ENCODE results near the gene TRIM37.
"Not testable (repeated sequence)": the region's sequence is repeated elsewhere in the genome, so short reads cannot be mapped to it uniquely, and the experiment has no call there.

Gene TRIM37

DNA sequence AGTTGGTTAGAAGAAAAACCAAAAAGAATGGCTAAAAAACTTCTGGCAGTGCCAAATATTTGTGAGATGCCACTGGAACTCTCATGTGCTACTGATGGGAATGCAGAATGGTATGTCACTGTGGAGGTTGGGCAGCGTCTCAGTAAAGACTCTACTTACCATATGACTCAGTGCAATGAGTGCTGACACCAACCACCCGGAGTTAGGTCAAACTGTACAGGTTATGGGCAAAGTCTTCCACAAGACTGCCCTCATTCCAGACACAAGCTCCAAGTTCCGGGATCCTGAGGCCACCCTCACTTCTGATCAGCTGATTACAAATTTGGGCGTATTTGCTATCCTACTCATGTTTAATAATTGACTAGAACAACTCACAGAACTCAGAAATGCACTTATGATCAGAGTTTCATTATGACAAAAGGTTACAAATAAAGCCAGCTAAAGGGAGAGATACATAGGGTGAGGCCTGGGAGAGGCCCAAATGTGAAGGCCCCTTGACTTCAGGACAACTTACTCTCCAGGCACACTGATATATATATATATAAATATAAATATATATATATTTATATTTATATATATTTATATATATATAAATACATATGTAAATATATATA is 114.9 kb downstream of the TRIM37 start:
- DNase-seq (ENCODE audit: low spot score) = no peak

GRCh38 chr17:58989629-58990028 is 117.1 kb downstream of the TRIM37 start:
- DNase-seq (ENCODE audit: low spot score) = no peak

DNA sequence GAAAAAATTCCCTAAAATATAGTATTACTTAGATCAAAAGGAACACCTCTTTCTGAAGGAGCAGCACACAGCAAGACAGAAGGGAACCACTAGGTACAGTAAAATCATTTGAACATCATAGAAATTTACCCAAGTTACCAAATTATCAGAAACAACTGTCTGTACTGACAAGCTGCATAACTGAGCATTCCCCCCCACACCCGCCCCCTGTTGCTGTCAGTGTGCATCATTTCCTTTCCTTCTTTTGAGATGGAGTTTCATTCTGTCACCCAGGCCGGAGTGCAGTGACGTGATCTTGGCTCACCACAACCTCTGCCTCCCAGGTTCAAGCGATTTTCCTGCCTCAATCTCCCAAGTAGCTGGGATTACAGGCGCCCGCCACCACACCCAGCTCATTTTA is 120.7 kb downstream of the TRIM37 start:
- no peak for DNase-seq (ENCODE audit: low spot score)

DNA sequence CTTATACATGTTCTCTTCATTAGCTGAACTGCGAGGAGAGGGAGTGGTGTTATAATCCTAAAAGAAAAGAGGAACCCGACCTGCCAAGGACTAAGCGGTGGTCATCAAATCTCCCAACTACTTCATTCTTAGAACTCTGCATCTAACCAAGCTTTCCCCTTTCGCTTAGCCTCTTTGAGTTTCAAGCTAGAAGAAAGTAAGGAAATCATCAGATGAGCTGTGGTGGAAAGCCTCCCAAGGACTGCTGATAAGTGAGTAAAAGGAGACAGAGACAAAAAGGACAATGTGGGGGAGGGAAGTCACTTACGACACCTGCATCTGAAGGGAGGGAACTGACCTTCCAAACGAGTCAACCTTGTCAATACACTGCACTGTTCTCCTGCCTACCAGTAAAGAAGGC is 121.3 kb downstream of the TRIM37 start:
- no peak for DNase-seq (ENCODE audit: low spot score)

DNA sequence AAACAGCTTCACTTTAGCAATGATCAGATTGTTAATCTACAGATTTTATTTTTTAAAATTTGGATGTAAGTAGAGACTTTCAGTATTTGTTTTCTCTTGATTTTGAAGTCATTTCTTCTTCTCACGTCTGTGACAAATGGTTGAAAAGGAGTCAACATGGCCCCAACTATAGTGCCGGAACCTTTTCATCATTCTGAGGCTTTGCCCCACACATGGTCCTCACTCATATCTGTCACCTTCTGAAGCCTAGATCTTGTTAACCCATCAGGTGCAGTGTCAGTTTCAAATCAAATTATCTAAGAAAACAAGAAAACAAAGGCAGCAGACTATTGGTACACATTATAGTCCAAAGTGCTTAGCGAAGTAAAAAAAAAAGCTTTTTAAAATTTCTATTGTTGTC is 124.1 kb downstream of the TRIM37 start:
- no peak for DNase-seq (ENCODE audit: low spot score)

DNA sequence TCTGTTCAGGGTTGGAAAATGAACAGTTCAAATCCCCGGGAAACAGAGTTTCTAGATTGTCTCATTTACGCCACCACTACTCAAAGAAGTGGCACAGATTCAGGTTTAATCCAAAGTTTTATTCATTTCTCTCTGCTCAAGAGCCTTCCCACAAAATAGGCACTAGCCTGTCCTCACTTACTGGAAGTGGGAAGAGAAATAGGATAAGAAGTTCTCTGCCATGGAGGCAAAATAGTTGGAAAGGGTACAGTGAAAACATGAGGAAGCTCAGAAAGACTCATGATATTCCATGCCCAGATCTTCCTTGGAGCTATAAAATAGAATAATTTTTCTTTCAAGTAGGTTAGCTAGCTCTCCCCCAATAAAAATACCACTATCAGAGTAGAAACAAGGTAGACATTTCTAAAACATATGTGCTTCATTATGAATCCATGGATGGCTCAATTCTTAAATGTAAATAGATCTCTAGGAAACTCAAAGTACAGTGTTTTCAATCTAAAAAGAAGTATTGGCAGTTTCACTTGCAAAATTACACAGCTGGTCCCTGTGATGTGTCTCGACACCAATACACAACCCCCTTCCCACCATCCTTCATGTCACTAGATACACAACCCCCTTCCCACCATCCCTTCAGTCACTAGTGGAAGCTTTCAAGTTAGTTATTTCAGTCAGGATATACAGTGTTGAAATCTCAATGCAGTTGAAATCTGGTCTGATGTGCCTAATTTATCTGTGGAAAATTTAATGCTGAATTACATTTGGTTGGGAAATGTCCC is 125.8 kb downstream of the TRIM37 start:
- DNase-seq (ENCODE audit: low spot score) = no peak

DNA sequence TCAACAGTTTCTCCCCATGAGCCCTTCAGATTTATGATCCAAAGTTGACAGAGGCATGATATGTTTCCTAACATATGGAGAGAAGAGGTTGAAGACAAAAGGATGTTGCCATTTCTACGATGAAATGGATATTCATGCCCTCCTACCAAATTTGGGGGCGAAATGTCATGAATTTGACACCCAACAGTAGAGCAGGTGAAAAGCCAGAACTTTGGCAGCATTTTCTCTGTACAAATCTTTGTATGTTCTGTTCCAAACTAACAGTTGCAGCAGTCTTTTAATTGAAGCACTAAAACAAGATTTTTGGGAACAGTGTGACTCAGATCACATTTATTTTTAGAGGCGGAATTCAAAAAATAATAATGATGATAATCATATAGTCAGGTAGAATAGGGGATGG is 130.1 kb downstream of the TRIM37 start:
- DNase-seq (ENCODE audit: low spot score) = no peak

DNA sequence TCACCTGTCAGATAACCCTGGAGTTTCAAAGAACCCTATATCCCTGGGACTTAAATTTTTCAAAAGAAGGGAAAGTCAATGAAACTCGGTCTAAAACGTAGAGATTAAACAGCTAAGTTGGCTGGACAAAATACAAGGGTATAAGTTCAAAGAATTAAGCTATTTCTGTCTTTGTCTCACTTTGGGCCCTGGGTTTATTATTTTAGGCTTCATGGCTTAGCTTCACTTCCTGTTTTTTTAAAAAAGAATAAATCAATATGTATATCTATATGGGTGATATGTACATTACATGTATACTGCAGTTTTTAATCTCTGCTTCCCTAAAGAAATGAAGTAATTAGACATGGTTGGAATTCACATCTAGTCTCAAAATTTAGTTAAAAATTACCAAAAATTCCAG is 132.3 kb downstream of the TRIM37 start:
- DNase-seq (ENCODE audit: low spot score) = no peak

DNA sequence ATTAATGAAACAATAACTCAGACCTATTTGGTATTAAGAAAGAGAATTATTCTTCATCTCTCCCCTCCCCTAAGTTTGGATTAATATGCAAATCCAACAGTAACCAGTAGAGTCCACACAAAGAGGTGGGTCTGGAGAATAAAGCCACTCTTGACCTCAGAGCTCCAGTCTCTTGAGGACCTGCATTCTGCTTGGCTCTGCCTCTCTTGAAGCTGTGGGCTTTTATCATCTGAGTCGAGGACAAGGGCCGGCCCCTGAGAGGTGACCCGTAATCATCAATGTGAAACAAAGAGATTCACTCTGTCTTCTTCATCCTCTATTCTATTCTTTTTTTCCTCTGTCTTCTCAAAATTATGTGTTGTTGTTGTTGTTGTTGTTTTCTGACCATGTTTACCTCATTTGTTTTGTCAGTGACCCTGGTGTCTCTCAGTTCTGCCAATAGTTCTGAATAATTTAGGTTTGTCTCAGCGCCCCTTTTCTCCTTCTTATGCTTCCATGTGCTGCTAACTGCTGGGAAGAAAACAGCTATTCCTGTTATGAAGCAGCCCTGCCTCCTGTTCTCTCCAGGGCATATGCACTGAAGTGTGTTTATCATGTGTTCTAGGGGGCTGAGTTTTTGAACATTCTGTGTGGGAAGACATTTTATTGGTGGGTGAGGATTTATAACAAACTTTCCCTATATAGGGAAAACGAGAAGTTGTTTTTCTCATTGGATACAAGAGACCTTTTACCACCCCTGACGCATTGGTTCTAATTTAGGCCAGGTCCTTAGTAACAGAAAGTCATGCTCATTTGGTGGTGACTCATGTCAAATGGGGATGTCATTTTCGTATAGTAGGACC is 135.8 kb downstream of the TRIM37 start:
- DNase-seq (ENCODE audit: low spot score) = no peak

GRCh38 chr17:58969612-58970011 is 137.1 kb downstream of the TRIM37 start:
- no peak for DNase-seq (ENCODE audit: low spot score)

DNA sequence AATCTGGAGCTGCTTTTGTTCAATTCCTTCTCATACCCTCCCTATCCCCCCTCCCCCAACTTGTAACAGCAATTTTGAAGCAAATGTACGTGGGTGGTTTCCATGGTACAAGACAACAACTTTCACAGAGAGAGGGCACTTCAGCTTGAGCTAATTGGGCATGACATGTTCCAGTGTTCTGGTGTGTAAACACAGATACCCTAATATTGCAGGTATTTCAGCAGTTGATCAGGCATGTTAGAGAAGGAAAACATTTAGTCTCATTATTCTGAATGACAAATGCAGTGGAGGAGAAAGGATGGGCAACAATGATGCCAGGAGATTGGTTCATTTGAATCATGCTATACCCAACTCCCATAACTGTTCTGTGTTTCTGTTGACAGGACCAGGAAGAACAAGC is 137.5 kb downstream of the TRIM37 start:
- DNase-seq (ENCODE audit: low spot score) = no peak

DNA sequence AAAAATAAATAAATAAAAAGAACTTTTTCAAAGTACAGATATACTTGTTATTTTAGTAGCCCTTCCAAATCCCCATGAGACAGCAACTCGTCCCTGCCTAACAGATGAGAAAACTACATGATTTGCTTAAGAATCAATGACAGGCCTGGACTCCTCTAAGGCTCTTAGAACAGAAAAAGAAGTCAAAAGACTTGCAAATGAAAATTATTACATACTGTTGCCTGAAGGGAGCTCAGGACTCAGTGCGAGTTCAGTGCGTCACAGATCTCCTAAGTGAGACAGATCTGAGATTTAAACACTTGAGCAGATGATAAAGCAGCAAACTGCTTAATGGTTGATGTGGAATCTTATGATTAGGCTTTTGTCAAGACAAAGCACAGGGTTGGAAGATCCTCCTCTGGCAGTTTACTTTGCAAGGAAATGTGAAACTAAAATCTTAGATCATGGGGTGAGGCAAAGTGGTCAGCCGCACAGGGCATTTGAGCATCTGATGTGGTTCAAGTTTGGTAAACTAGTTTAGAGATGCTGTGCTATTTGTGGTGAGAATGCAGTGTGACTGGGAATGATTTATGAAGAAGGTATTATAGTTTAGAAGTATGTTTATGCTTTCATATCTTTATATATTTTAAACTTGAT is 138.1 kb downstream of the TRIM37 start:
- DNase-seq (ENCODE audit: low spot score) = no peak

DNA sequence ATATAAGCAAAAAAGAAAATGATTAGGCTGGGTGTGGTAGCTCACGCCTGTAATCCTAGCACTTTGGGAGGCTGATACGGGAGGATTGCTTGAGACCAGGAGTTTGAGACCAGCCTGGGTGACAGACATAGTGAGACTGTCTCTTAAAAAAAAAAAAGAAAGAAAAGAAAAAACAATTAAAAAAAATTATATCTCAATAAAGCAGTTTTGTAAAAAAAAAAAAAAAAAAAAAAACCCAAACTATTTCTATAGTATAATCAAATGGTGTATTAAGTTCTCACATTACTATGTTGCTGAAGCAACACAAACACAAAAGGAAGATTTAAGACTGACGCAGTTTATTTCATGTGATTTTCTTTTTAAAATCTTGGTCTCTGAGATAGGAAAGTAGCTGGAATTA is 140.5 kb downstream of the TRIM37 start:
- DNase-seq (ENCODE audit: low spot score) = no peak

DNA sequence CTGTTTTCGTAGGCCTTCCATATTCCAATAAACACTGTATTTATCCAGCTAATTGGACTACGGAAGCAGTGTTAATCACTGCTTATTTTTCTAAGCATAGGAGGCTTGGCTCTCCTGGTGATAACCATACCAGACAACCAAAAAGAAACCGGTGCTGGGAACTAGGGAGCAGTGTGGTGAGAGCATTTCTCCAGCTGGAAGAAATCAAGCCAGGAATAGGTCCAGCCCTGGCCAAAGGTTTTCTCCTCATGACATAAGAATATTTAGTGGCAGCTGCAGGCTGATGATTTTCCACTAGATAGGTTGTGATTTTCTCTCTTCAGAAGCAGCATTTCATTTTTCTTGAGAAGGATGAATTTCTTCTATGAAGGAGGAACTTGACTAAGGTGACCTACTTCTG is 141.5 kb downstream of the TRIM37 start:
- DNase-seq (ENCODE audit: low spot score) = no peak

DNA sequence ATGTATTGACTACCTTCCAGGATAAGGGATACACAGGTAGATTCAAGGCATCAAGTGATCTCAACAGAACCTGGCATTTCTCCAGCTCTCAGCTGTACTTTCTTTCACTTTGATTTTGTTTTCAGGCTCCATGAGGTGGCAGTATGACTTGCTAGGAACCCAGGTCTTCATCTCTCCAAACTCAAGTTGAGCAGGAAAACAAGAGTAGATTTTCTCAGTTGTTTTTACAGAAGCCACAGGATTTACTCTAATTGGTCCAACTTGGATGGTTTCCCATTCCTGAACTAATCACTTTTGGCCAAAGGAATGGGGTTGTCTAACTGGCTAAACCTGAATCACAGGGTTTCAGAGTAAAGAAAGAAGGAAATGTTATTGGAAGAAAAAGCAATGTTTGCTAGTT is 146.6 kb downstream of the TRIM37 start:
- peak; percentile 22 for DNase-seq (ENCODE audit: low spot score)

GRCh38 chr17:58957725-58958073 is 149.0 kb downstream of the TRIM37 start:
- DNase-seq (ENCODE audit: low spot score) = not testable (repeated sequence)

GRCh38 chr17:58956997-58957724 is 149.5 kb downstream of the TRIM37 start:
- no peak for DNase-seq (ENCODE audit: low spot score)

DNA sequence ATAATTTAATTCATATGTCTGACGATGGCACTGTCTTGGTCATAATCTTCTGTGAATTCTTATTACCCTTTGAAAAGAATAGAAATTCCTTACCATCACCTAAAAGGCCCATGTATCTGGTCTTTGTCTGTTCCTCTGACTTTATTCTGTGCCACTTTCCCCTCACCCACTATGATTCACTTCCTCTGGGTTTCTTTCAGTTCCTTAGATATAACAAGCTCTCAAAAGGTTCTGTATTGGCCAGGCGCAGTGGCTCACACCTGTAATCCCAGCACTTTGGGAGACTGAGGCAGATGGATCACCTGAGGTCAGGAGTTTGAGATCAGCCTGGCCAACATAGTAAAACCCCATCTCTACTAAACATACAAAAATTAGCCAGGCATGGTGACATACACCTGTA is 152.3 kb downstream of the TRIM37 start:
- not testable (repeated sequence) for DNase-seq (ENCODE audit: low spot score)

DNA sequence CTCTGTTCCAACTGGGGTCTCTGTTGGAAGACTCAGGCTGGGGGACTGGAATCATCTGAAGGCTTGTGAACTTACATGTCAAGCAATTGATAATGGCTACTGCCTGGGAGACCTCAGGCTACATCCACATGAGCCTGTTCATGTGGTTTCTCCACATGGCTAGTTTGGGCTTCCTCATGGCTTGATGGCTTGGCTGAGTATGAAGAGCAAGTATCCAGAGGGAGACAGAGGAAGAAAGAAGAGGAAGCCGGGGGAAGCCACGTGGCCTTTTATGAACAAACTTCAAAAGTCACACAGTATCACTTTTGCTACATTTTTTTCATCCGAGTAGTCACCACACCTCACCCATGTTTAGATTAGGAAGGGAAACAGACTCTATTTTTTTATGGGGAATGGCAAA is 158.9 kb downstream of the TRIM37 start:
- no peak for DNase-seq (ENCODE audit: low spot score)

GRCh38 chr17:58947411-58947810 is 159.3 kb downstream of the TRIM37 start:
- DNase-seq (ENCODE audit: low spot score) = no peak

DNA sequence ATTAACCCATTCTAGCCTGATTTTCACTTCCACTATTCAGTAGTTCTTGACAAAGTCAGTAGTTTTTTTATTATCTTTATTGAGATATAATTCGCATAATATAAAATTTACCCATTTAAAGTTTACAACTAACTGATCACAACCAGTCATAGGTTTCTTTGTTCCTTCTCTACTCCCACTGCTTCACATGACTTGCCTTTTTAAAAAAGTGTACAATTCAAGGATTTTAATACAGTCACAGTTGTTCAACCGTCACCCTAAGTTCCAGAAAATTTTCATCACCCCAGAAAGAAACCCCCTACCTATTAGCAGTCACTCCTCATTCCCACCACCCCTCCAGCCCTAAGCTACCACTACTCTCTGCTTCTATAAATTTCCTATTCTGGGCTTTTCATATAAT is 162.5 kb downstream of the TRIM37 start:
- no peak for DNase-seq (ENCODE audit: low spot score)

GRCh38 chr17:58936295-58936694 is 170.4 kb downstream of the TRIM37 start:
- no peak for DNase-seq (ENCODE audit: low spot score)
